Fibroblast of skin of left quadriceps (primary cell): Measurements from ENCODE around the gene TICAM2.
A peak's percentile ranks its signal among the peaks of the same experiment; 100 is the strongest.
"Not testable (repeated sequence)": the region's sequence is repeated elsewhere in the genome, so short reads cannot be mapped to it uniquely, and the experiment has no call there.

Experiments
- DNase-seq, 2 experiments: peaks; one replicate each; pipeline ENCODE4 v3.0.0-alpha.2; 2013; ENCODE audit warnings: low read depth in 2 of 2

TICAM2 gene

GRCh38 chr5:115601701-115602590 is at the start of gene TICAM2:
TSS of gene TICAM2 (minus strand) at chr5:115602479. CDS start at chr5:115581256, 21,223 bp downstream.
- DNase-seq: no peak

- DNase-seq: no peak
Observed at GRCh38 chr5:115649541-115649940, 47.3 kb upstream of the TICAM2 start.

GRCh38 chr5:115648056-115648455 is 45.8 kb upstream of the TICAM2 start:
- DNase-seq: no peak

- DNase-seq: not testable (repeated sequence)
Observed at GRCh38 chr5:115645386-115645785, 43.1 kb upstream of the TICAM2 start.

GRCh38 chr5:115644046-115644445 is 41.8 kb upstream of the TICAM2 start:
- no peak for DNase-seq

GRCh38 chr5:115641948-115642347 is 39.7 kb upstream of the TICAM2 start:
- no peak for DNase-seq

- no peak for DNase-seq
Observed at GRCh38 chr5:115640274-115640673, 38.0 kb upstream of the TICAM2 start.

- DNase-seq: no peak
Observed at GRCh38 chr5:115639377-115639776, 37.1 kb upstream of the TICAM2 start.

- no peak for DNase-seq
Observed at GRCh38 chr5:115637507-115637906, 35.2 kb upstream of the TICAM2 start.

- no peak for DNase-seq
Observed at GRCh38 chr5:115636008-115636407, 33.7 kb upstream of the TICAM2 start.

GRCh38 chr5:115634343-115635132 is 32.3 kb upstream of the TICAM2 start:
- peak; percentile 60 to 63 for DNase-seq

GRCh38 chr5:115629903-115630302 is 27.6 kb upstream of the TICAM2 start:
- DNase-seq: no peak

- DNase-seq: no peak
Observed at GRCh38 chr5:115627295-115627865, 25.1 kb upstream of the TICAM2 start.

GRCh38 chr5:115626445-115626823 is 24.2 kb upstream of the TICAM2 start:
- peak in 1 of 2 experiments; percentile 29 for DNase-seq

GRCh38 chr5:115625579-115626444 is 23.5 kb upstream of the TICAM2 start, which contains the start of gene TMED7:
TSS of gene TMED7 (minus strand) at chr5:115626036. CDS start at chr5:115625792, 244 bp downstream.
- DNase-seq: peak; percentile 96

- no peak for DNase-seq
Observed at GRCh38 chr5:115624994-115625393, 22.7 kb upstream of the TICAM2 start.

- DNase-seq: no peak
Observed at GRCh38 chr5:115623658-115624057, 21.4 kb upstream of the TICAM2 start.

- no peak for DNase-seq
Observed at GRCh38 chr5:115621365-115621900, 19.2 kb upstream of the TICAM2 start.

GRCh38 chr5:115616892-115617291 is 14.6 kb upstream of the TICAM2 start:
- no peak for DNase-seq

GRCh38 chr5:115616472-115616871 is 14.2 kb upstream of the TICAM2 start:
- DNase-seq: no peak

- no peak for DNase-seq
Observed at GRCh38 chr5:115611873-115612272, 9.6 kb upstream of the TICAM2 start.
